Endothelial cell of umbilical vein (primary cell): Measurements from ENCODE around the gene NAA38. TPM values are rescaled to one million over a fixed set of nuclear protein-coding genes. Genes with fewer than 3 reads are reported as not detected.

ENCODE experiments used
- BruUV-seq: library from RNA; stranded (reverse); fragments of 400-500 nt; replicated peaks from 2 replicates; lab custom pipeline; 2021; lab: Mats Ljungman, UMichigan
- CTCF ChIA-PET: fragments of 300-600, 350-600 bp; sonication (Branson Sonifier 250); formaldehyde crosslinking; loops from one replicate; lab custom pipeline; 2021; ENCODE audit warnings: antibody characterized with exemption, inconsistent platforms; lab: Charles Lee
- POLR2A ChIA-PET: fragments of 300-600, 350-600 bp; sonication (Branson Sonifier 250); formaldehyde crosslinking; loops from one replicate; lab custom pipeline; 2021; ENCODE audit warnings: antibody characterized with exemption, inconsistent platforms; lab: Charles Lee
- DNase-seq: peaks from one replicate; pipeline ENCODE4 v3.0.0-alpha.2; 2011; ENCODE audit warnings: low read depth, low spot score
- FAIRE-seq: peaks from 2 replicates; lab custom pipeline; 2011; peaks lifted over from hg19 to GRCh38; lab: Jason Lieb, UNC
- H2AFZ ChIP-seq: 2 replicates; pipeline ENCODE4 v1.6.0; 2012; ENCODE audit warnings: low read depth, low read length, control low read depth, inconsistent platforms
- H3K27ac ChIP-seq: 2 replicates; pipeline ENCODE4 v1.5.1; 2011; ENCODE audit warnings: low read depth, mild to moderate bottlenecking, control low read depth, low read length, moderate library complexity; ENCODE audit not compliant: insufficient read depth
- H3K27me3 ChIP-seq, 2 experiments: 2 replicates each; pipeline versions ENCODE4 v1.6.0 to v1.6.1; 2011; ENCODE audit warnings: low read length in 2 of 2, mixed read lengths in 1 of 2; ENCODE audit not compliant: control insufficient read depth in 2 of 2, insufficient read depth in 2 of 2
- H3K36me3 ChIP-seq, 2 experiments: 2 replicates in 1 of 2; 3 replicates in 1 of 2; pipeline ENCODE4 v1.5.1; 2011; ENCODE audit warnings: low read length in 2 of 2, mild to moderate bottlenecking in 1 of 2, moderate library complexity in 1 of 2; ENCODE audit not compliant: control insufficient read depth in 2 of 2, insufficient read depth in 2 of 2; ENCODE audit errors: extremely low read depth in 1 of 2
- H3K4me1 ChIP-seq: 3 replicates; pipeline ENCODE4 v1.5.1; 2011; ENCODE audit warnings: mild to moderate bottlenecking, low read length; ENCODE audit not compliant: control insufficient read depth, insufficient read depth; ENCODE audit errors: extremely low read depth
- H3K4me2 ChIP-seq: 2 replicates; pipeline ENCODE4 v1.6.1; 2011; ENCODE audit warnings: low read length, control low read depth, mixed read lengths; ENCODE audit not compliant: insufficient read depth
- H3K4me3 ChIP-seq, 3 experiments: fragments of 200-600 bp in 1 of 3; sonication (generic), shearing (Covaris generic) in 1 of 3; replicated peaks in 1 of 3; 2 replicates each; pipeline ENCODE4 v1.5.1; 2011 to 2016; ENCODE audit warnings: control low read depth in 3 of 3, low read length in 3 of 3, mild to moderate bottlenecking in 2 of 3, inconsistent platforms in 1 of 3, low read depth in 1 of 3, moderate library complexity in 1 of 3; ENCODE audit not compliant: insufficient read depth in 1 of 3
- H3K79me2 ChIP-seq: 2 replicates; pipeline ENCODE4 v1.6.0; 2012; ENCODE audit warnings: low read length, inconsistent platforms; ENCODE audit not compliant: control insufficient read depth, insufficient read depth
- H3K9ac ChIP-seq: replicated peaks from 2 replicates; pipeline ENCODE3; 2011; ENCODE audit warnings: low read length, control low read depth; ENCODE audit not compliant: insufficient read depth; ENCODE audit errors: extremely low read depth
- H3K9me1 ChIP-seq: replicated peaks from 3 replicates; pipeline ENCODE4 v1.6.0; 2011; ENCODE audit warnings: mild to moderate bottlenecking, low read length; ENCODE audit not compliant: control insufficient read depth, insufficient read depth; ENCODE audit errors: extremely low read depth
- H3K9me3 ChIP-seq: replicated peaks from 2 replicates; pipeline ENCODE4 v1.5.1; 2012; ENCODE audit warnings: low read length, inconsistent platforms; ENCODE audit not compliant: control insufficient read depth, insufficient read depth
- H4K20me1 ChIP-seq: replicated peaks from 2 replicates; pipeline ENCODE3; 2011; ENCODE audit warnings: mild to moderate bottlenecking, low read length; ENCODE audit not compliant: control insufficient read depth, insufficient read depth; ENCODE audit errors: extremely low read depth
- CTCF ChIP-seq, 2 donors: IDR thresholded peaks; 1 replicate in 1 of 2; 2 replicates in 1 of 2; pipeline ENCODE4 v1.5.1; 2011; ENCODE audit warnings: low read length in 2 of 2, mild to moderate bottlenecking in 2 of 2, moderate library complexity in 2 of 2, control low read depth in 1 of 2, inconsistent platforms in 1 of 2, low read depth in 1 of 2; ENCODE audit not compliant: insufficient read depth in 1 of 2; ENCODE audit errors: extremely low read depth in 1 of 2
- EZH2 ChIP-seq: IDR thresholded peaks from 2 replicates; pipeline ENCODE4 v1.6.1; 2012; ENCODE audit warnings: borderline replicate concordance, low read depth, mild to moderate bottlenecking, moderate library complexity, low read length, inconsistent platforms; ENCODE audit not compliant: severe bottlenecking
- FOS ChIP-seq: IDR thresholded peaks from 2 replicates; pipeline ENCODE4 v1.6.1; 2011; ENCODE audit warnings: mild to moderate bottlenecking, low read length, moderate library complexity, borderline replicate concordance; ENCODE audit not compliant: insufficient read depth
- GATA2 ChIP-seq: IDR thresholded peaks from 2 replicates; pipeline ENCODE4 v1.7.0; 2011; ENCODE audit warnings: low read depth, mild to moderate bottlenecking, moderate library complexity, mixed read lengths, low read length; ENCODE audit not compliant: insufficient read length, insufficient read depth
- JUN ChIP-seq: IDR thresholded peaks from 2 replicates; pipeline ENCODE4 v1.6.1; 2011; ENCODE audit warnings: borderline replicate concordance, low read depth; ENCODE audit not compliant: insufficient read length, insufficient read depth
- MAX ChIP-seq: IDR thresholded peaks from 2 replicates; pipeline ENCODE4 v1.6.1; 2011; ENCODE audit not compliant: insufficient read depth, insufficient read length
- MYC ChIP-seq: IDR thresholded peaks from one replicate; pipeline ENCODE4 v1.6.1; 2011; ENCODE audit warnings: mild to moderate bottlenecking, low read depth, low read length
- POLR2A ChIP-seq: IDR thresholded peaks from 2 replicates; pipeline ENCODE4 v1.6.1; 2012; ENCODE audit warnings: low read depth, mild to moderate bottlenecking, control low read depth, low read length
- POLR2AphosphoS5 ChIP-seq: IDR thresholded peaks from 2 replicates; pipeline ENCODE4 v1.6.1; 2012; ENCODE audit warnings: low read depth, mild to moderate bottlenecking, control low read depth, low read length, moderate library complexity; ENCODE audit not compliant: insufficient read depth
- dilution Hi-C: fragments of 300-500 bp; cut with MboI; formaldehyde crosslinking; loops from one replicate; pipeline ENCODE4 v1.15.0; 2019; ENCODE audit warnings: low sequenced_read_pairs; ENCODE audit not compliant: extremely low pct_ligation_motif_present
- intact Hi-C: fragments of 100-400 bp; cut with micrococcal nuclease; formaldehyde crosslinking; loops from one replicate; pipeline ENCODE4 v1.10.0; 2022
- polyA plus RNA-seq, 4 experiments: library from polyadenylated mRNA; depleted of rRNA in 3 of 4; stranded (reverse) in 3 of 4; unstranded in 1 of 4; fragments of >200 nt; gene quantifications; 2 replicates each; pipeline versions ENCODE4 v1.2.1 to v1.2.3, GENCODE V29; 2011 to 2012; ENCODE audit warnings: missing spikeins in 1 of 4
- total RNA-seq: library from RNA; stranded (reverse); gene quantifications from 2 replicates; pipeline ENCODE4 v1.2.3, GENCODE V29; 2021

NAA38 gene
- total and polyA plus RNA-seq, 2 donors (not counting 3 experiments of a cell fraction or from before 2014, with no cell fraction given) = 119 to 267 TPM

GRCh38 chr17:7816926-7817642 is 40.3 kb downstream of the NAA38 start:
- dilution Hi-C loops (no loop called here), intact Hi-C loops (no loop called here)
- Histone ChIP-seq H3K9me3 (no peaks in the 10 kb centered on the region), H3K9me1 (no peaks in the 10 kb centered on the region), H3K9ac (no peak overlapping the region), H3K4me2 (no peak overlapping the region), H3K27ac (no peak overlapping the region), H3K4me3 (no peak overlapping the region), H2AFZ (no peak overlapping the region), H4K20me1 (no peaks in the 10 kb centered on the region), H3K79me2 (no peaks in the 10 kb centered on the region), H3K4me1 (no peaks in the 10 kb centered on the region), H3K36me3 (no peaks in the 10 kb centered on the region), H3K27me3 (peaks cover 9 to 13% of the 10 kb centered on the region in 2 experiments)
- no peak for FAIRE-seq
- ChIA-PET CTCF (interaction anchor here (1.1 to 2.5 kb wide), 5 partner anchors 48 to 224 kb away, joined by 3 to 11 read pairs (median 3); no protein-coding TSS in a partner anchor), POLR2A (interaction anchor here (0.6 kb wide), 1 partner anchor 96 kb away, joined by 5 read pairs; no protein-coding TSS in a partner anchor)
- TF ChIP-seq CTCF (IDR thresholded peaks at IDR 0.05; ENCODE audit: extremely low read depth in 1 of 2, insufficient read depth in 1 of 2, low read depth in 1 of 2, low read length in 2 of 2) (no peak), MAX (no peak), MYC (no peak), GATA2 (no peak), EZH2 (no peak), FOS (no peak), POLR2A (no peak), JUN (no peak), POLR2AphosphoS5 (no peak)
- no peak for DNase-seq
- no TSS peak for BruUV-seq
